ENCODE data around the gene SLC35D2.
"Not testable (repeated sequence)": the region's sequence is repeated elsewhere in the genome, so short reads cannot be mapped to it uniquely, and the experiment has no call there.

The SLC35D2 gene

DNA sequence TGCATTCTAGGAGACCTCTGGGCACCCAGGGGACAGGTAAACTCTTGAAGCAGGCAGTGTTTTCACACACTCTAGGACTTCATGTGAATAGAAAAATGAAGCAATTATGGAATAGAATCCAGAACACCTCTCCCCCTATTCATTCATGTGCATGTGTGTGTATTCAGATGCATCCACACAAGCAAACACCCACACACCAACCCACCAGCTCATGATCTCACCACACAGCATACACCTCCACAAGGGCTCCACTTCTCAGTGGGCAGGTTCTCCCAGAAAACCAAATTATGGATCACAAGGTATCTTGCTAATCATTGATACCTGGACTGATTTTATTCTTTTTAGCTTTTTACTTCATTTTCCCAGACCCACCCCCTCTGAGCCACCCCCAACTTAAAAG, 60.3 kb downstream of the SLC35D2 start:
- no peak overlapping the region for H3K4me3 ChIP-seq (ENCODE audit: low read depth, low read length)
- TF ChIP-seq, protein P1, sequence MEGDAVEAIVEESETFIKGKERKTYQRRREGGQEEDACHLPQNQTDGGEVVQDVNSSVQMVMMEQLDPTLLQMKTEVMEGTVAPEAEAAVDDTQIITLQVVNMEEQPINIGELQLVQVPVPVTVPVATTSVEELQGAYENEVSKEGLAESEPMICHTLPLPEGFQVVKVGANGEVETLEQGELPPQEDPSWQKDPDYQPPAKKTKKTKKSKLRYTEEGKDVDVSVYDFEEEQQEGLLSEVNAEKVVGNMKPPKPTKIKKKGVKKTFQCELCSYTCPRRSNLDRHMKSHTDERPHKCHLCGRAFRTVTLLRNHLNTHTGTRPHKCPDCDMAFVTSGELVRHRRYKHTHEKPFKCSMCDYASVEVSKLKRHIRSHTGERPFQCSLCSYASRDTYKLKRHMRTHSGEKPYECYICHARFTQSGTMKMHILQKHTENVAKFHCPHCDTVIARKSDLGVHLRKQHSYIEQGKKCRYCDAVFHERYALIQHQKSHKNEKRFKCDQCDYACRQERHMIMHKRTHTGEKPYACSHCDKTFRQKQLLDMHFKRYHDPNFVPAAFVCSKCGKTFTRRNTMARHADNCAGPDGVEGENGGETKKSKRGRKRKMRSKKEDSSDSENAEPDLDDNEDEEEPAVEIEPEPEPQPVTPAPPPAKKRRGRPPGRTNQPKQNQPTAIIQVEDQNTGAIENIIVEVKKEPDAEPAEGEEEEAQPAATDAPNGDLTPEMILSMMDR (IDR thresholded peaks at IDR 0.05; ENCODE audit: insufficient read depth, low read depth, low read length, missing control alignments) = no peak
- DNase-seq (ENCODE audit: low read depth) = no peak

DNA sequence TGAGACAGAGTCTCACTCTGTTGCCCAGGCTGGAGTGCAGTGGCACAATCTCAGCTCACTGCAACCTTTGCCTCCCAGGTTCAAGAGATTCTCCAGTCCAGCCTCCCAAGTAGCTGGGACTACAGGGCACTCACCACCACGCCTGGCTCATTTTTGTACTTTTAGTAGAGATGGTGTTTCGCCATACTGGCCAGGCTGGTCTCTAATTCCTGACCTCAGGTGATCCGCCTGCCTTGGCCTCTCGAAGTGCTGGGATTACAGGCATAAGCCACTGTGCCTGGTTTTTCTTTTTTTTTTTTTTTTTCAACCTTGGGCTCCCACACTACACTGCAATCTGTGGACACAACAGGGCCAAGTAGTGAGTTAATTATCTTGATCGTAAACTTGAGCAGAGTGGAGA, 60.8 kb downstream of the SLC35D2 start:
- not testable (repeated sequence) for H3K4me3 ChIP-seq (ENCODE audit: low read depth, low read length); DNase-seq (ENCODE audit: low read depth)

DNA sequence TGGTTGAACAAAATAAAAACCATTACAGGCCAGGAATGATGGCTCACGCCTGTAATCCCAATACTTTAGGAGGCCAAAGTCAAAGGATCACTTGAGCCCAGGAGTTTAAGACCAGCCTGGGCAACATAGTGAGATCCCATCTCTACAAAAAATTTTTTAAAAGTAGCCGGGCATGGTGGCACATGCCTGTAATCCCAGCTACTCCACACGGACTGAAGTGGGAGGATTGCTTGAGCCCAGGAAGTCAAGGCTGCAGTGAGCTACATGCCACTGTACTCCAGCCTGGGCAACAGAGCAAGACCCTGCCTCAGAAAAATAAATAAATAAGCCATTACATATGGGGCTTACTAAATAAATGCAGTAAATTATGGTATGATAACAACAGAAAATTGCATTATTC, 61.3 kb downstream of the SLC35D2 start:
- not testable (repeated sequence) for DNase-seq (ENCODE audit: low read depth); H3K4me3 ChIP-seq (ENCODE audit: low read depth, low read length)

DNA sequence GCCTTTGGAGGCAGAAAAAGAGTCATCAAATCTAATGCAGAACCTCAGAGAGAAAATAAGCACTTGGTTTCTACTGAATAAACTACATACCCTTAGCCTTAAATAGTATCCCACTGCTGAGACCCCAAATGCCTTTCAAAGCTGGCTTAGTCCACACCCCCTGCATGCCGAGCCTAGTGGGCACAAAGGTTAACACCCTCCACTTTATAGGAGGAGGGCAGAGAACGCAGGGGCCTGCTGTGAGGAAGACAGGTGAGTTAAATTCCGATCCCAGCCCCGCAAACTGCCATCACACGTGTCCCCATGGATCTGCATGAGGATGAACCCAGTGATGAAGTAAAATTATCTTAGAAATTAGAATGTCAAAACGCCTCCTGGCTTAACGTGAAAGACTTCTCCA, 62.0 kb downstream of the SLC35D2 start:
- H3K4me3 ChIP-seq (ENCODE audit: low read depth, low read length) = no peak overlapping the region
- DNase-seq (ENCODE audit: low read depth) = no peak
- TF ChIP-seq, protein P1 (IDR thresholded peaks at IDR 0.05; ENCODE audit: insufficient read depth, low read depth, low read length, missing control alignments) = no peak

DNA sequence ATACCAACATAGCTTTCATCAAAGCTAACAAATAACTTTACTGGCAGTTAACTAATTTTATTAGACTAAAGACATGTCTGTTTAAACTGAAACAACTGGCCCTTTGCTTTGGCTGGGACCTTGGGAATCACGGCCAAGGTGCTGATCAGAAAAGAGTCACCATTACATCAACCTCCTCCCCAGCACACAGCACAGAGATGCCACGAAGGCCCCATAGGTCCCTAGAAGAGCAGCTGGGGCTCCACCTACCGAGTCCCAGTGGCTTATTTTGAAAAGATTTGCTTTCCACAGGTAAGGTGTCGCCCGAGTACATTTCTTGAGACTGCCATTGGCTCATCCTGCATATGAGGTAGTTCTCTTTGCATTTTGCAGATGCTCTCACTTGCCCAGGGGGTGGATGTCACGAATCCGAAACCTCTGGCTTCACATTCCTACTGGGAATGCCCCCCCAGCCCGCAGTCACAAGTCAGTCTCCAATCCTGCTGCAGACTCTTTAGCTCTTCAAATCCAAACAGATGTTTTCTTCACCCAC, 62.7 kb downstream of the SLC35D2 start:
- H3K4me3 ChIP-seq (ENCODE audit: low read depth, low read length) = no peak overlapping the region
- no peak for DNase-seq (ENCODE audit: low read depth)
- TF ChIP-seq, protein P1 (IDR thresholded peaks at IDR 0.05; ENCODE audit: insufficient read depth, low read depth, low read length, missing control alignments) = no peak

DNA sequence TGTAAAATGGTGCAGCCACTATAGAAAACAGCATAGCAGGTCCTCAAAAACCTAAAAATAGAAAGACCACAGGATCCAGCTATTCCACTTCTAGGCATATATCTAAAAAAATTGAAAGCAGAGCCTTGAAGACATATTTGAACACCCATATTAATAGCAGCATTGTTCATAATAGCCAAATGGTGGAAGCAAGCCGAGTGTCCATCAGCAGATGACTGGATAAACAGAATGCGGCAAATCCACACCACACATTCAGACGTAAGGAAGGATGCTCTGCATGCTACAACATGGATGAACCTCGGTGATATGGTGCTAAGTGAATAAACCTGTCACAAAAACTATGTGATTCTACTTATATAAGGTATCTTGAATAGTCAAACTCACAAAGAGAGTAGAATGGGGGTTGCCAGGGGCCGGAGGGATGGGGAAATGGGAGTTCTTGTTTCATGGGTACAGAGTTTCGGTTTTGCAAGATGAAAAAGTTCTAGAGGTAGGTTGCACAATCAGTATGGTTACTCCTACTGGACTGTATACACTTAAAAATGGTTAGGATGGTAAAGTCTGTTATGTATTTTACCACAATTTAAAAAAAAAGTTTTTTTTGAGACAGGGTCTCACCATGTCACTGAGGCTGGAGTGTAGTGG, 64.5 kb downstream of the SLC35D2 start:
- TF ChIP-seq, protein P1 (IDR thresholded peaks at IDR 0.05; ENCODE audit: insufficient read depth, low read depth, low read length, missing control alignments) = no peak
- DNase-seq (ENCODE audit: low read depth) = peak; percentile 5
- no peak overlapping the region for H3K4me3 ChIP-seq (ENCODE audit: low read depth, low read length)

DNA sequence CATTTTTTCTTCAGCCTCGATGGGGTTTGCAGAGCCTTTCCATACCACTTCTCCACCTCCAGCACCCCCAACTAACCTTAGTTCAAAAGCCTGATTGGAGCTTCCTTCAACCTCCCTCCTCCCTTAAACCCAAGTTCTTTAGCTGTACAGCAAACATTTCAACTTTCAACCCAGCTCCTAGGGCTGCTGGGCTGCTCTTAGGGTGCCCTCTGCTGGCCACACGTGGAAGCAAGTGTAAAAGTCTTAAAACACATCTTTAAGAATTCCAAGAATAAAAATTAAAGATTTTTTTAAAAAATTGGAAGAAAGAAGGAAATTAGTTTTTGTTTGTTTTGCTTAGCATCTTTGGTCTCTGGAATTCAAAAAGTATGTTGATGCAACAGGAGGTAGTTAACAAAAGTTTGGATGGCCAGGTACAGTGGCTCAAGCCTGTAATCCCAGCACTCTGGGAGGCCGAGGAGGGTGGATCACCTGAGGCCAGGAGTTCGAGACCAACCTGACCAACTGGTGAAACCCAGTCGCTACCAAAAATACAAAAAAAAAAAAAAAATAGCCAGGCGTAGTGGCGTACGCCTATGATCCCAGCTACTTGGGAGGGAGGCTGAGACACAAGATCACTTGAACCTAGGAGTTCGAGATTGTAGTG, 66.1 kb downstream of the SLC35D2 start:
- peak; percentile 73 for DNase-seq (ENCODE audit: low read depth)
- H3K4me3 ChIP-seq (ENCODE audit: low read depth, low read length) = no peak overlapping the region
- TF ChIP-seq, protein P1 (IDR thresholded peaks at IDR 0.05; ENCODE audit: insufficient read depth, low read depth, low read length, missing control alignments) = peak; percentile 78

DNA sequence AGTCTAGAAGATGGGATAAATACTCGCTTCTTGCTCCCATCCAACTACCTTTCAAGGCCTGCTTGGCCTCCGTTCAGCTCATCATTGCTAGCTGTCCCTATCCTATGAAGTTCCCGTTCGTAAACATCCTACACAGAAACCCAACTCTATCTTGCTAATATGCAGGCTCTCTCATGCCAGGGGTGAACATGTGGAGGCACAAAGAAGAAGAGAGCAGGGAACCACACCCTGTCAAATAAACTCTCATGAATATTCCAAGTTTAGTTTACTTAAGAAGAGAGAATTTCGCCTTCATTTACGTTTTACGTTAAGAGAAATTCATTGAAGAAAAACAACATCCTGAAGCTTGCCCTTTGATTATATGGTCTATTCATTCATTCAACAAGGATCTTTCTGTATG, 73.7 kb downstream of the SLC35D2 start:
- H3K4me3 ChIP-seq (ENCODE audit: low read depth, low read length) = no peak overlapping the region
- TF ChIP-seq, protein P1 (IDR thresholded peaks at IDR 0.05; ENCODE audit: insufficient read depth, low read depth, low read length, missing control alignments) = no peak
- no peak for DNase-seq (ENCODE audit: low read depth)

DNA sequence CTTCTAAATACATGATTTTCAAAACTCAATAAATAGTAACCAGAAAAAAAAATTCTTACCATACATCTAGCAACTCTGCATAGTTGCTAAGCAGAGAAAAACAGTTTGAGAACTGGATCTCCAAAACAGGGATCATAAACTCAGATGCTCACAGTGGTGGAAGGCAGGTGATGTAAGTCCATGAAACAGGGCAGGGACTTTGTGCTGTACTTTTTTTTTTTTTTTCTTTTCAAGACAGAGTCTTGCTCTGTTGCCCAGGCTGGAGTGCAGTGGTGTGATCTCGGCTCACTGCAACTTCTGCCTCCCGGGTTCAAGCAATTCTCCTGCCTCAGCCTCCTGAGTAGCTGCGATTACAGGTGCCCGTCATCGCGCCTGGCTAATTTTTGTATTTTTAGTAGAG, 76.6 kb downstream of the SLC35D2 start:
- H3K4me3 ChIP-seq (ENCODE audit: low read depth, low read length); DNase-seq (ENCODE audit: low read depth): not testable (repeated sequence)

Data from GM12865 (cell line).